ENCODE measurements around the gene CDC42SE1. TPM values are rescaled to one million over a fixed set of nuclear protein-coding genes. Genes with fewer than 3 reads are reported as not detected.

The CDC42SE1 gene
- total RNA-seq, 2 donors from 2014 or later = 57.9 to 66.8 TPM

GRCh38 chr1:151032164-151032563, 27.3 kb downstream of the CDC42SE1 start:
- Histone ChIP-seq H3K4me1 (no peaks in the 10 kb centered on the region), H3K27ac (no peak overlapping the region), H3K4me3 (no peak overlapping the region), H3K27me3 (no peaks in the 10 kb centered on the region), H3K9ac (ENCODE audit: low read depth in 2 of 2, low read length in 2 of 2) (no peak overlapping the region), H3K9me3 (no peaks in the 10 kb centered on the region), H3K36me3 (peaks cover 5% of the 10 kb centered on the region)
- no peak for TF ChIP-seq CTCF (IDR thresholded peaks at IDR 0.05)
- DNase-seq = no peak
- intact Hi-C loops (cut with DNase I) = no loop called here

- no peaks in the 10 kb centered on the region for H3K27me3 ChIP-seq
- intact Hi-C loops (cut with DNase I) = loop anchor here (10.0 kb wide), 1 partner anchor 128 kb away; the partner anchor contains the start of gene TNFAIP8L2
- no peak for TF ChIP-seq CTCF (IDR thresholded peaks at IDR 0.05)
- no peak overlapping the region for H3K4me3 ChIP-seq
- H3K27ac ChIP-seq = no peak overlapping the region
- H3K4me1 ChIP-seq = no peaks in the 10 kb centered on the region
- peaks cover 3% of the 10 kb centered on the region for H3K36me3 ChIP-seq
- no peak for DNase-seq
- no peak overlapping the region for H3K9ac ChIP-seq (ENCODE audit: low read depth in 2 of 2, low read length in 2 of 2)
- H3K9me3 ChIP-seq = no peaks in the 10 kb centered on the region
Observed at GRCh38 chr1:151026460-151026859, 33.0 kb downstream of the CDC42SE1 start.

GRCh38 chr1:151024540-151025146, 34.8 kb downstream of the CDC42SE1 start:
- TF ChIP-seq CTCF (IDR thresholded peaks at IDR 0.05) = peak; percentile 48
- Histone ChIP-seq H3K4me3 (no peak overlapping the region), H3K4me1 (no peaks in the 10 kb centered on the region), H3K27ac (no peak overlapping the region), H3K27me3 (no peaks in the 10 kb centered on the region), H3K36me3 (peaks cover 3% of the 10 kb centered on the region), H3K9me3 (no peaks in the 10 kb centered on the region), H3K9ac (ENCODE audit: low read depth in 2 of 2, low read length in 2 of 2) (no peak overlapping the region)
- peak; percentile 83 for DNase-seq
- intact Hi-C loops (cut with DNase I) = loop anchor here (10.0 kb wide), 1 partner anchor 130 kb away; the partner anchor contains the start of gene TNFAIP8L2

- no peaks in the 10 kb centered on the region for H3K36me3 ChIP-seq
- intact Hi-C loops (cut with DNase I) = no loop called here
- no peaks in the 10 kb centered on the region for H3K27me3 ChIP-seq
- peak overlapping the region in 1 of 2 donors; percentile 53 for H3K9ac ChIP-seq (ENCODE audit: low read depth in 2 of 2, low read length in 2 of 2)
- TF ChIP-seq CTCF (IDR thresholded peaks at IDR 0.05) = no peak
- H3K4me3 ChIP-seq = no peak overlapping the region
- no peaks in the 10 kb centered on the region for H3K4me1 ChIP-seq
- DNase-seq = peak; percentile 41
- no peaks in the 10 kb centered on the region for H3K9me3 ChIP-seq
- peak overlapping the region; percentile 54 for H3K27ac ChIP-seq
Observed at GRCh38 chr1:151013518-151013917, 45.9 kb downstream of the CDC42SE1 start.

- Histone ChIP-seq H3K4me1 (no peaks in the 10 kb centered on the region), H3K27ac (peak overlapping the region; percentile 54), H3K9ac (ENCODE audit: low read depth in 2 of 2, low read length in 2 of 2) (peak overlapping the region in 1 of 2 donors; percentile 53), H3K9me3 (no peaks in the 10 kb centered on the region), H3K4me3 (no peak overlapping the region), H3K36me3 (no peaks in the 10 kb centered on the region), H3K27me3 (no peaks in the 10 kb centered on the region)
- intact Hi-C loops (cut with DNase I) = no loop called here
- DNase-seq = peak; percentile 72
- TF ChIP-seq CTCF (IDR thresholded peaks at IDR 0.05) = no peak
Observed at GRCh38 chr1:151012684-151013471, 46.5 kb downstream of the CDC42SE1 start.

Measured in colonic mucosa (tissue), 4 donors.